Measurements from ENCODE around the gene CARMIL3.

DNA sequence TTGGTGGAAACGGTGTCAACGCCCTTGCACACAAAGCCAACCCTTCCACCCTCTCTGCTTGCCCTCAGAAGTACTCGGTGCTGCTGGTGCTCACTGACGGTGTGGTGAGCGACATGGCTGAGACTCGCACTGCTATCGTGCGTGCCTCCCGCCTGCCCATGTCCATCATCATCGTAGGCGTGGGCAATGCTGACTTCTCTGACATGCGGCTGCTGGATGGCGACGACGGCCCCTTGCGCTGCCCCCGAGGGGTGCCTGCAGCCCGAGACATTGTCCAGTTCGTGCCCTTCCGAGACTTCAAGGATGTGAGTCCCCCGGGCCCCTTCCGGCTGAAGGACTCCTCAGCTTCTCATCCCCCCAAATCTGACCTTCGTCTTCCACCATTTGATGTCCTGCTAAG, 25.3 kb downstream of the CARMIL3 start:
- TF ChIP-seq TAF1 (IDR thresholded peaks at IDR 0.05; ENCODE audit: low read depth, low read length) = no peak
- no peak for TF ChIP-seq POLR2AphosphoS5 (IDR thresholded peaks at IDR 0.05; ENCODE audit: low read depth, low read length)
- TF ChIP-seq POLR2A (IDR thresholded peaks at IDR 0.05; ENCODE audit: low read depth, low read length) = no peak
- TF ChIP-seq PAX5 (IDR thresholded peaks at IDR 0.05; ENCODE audit: insufficient read depth, low read length, severe bottlenecking) = no peak
- TF ChIP-seq SPI1 (IDR thresholded peaks at IDR 0.05; ENCODE audit: low read depth, low read length) = no peak
- no peak for TF ChIP-seq POU2F2 (IDR thresholded peaks at IDR 0.05; ENCODE audit: low read depth, low read length)

Data from GM12891 (cell line).